IMR-90 (cell line): ENCODE measurements around the gene CTPS1. TPM values are rescaled to one million over a fixed set of nuclear protein-coding genes. Genes with fewer than 3 reads are reported as not detected.

Experiments used
- ATAC-seq: fragments of 200-7000 bp; cut with Tn5 transposase; 2 replicates; pipeline ENCODE4 v1.9.1; 2020; ENCODE audit warnings: low read depth, mild to moderate bottlenecking, moderate library complexity
- BruUV-seq: library from RNA; stranded (reverse); fragments of 400-500 nt; replicated peaks from 2 replicates; lab custom pipeline; 2021; lab: Mats Ljungman, UMichigan
- CTCF ChIA-PET: fragments of 300-600 bp; formaldehyde crosslinking; extraction: SDS; loops from one replicate; lab custom pipeline; 2021; ENCODE audit warnings: antibody characterized with exemption; lab: Yijun Ruan, JAX
- POLR2A ChIA-PET: fragments of 300-600 bp; sonication (Branson Sonifier 250); formaldehyde crosslinking; loops from one replicate; lab custom pipeline; 2022; ENCODE audit warnings: antibody characterized with exemption; ENCODE audit not compliant: unreplicated experiment; lab: Charles Lee
- DNase-seq: peaks from one replicate; pipeline ENCODE4 v3.0.0; 2013
- H2AFZ ChIP-seq: replicated peaks from 2 replicates; pipeline ENCODE3; 2013; ENCODE audit warnings: low read length, mild to moderate bottlenecking; ENCODE audit not compliant: poor library complexity
- H2AK5ac ChIP-seq: 2 replicates; pipeline ENCODE4 v1.6.1; 2013; ENCODE audit warnings: low read depth, low read length, inconsistent platforms
- H2AK9ac ChIP-seq: replicated peaks from 2 replicates; pipeline ENCODE3; 2013; ENCODE audit warnings: mild to moderate bottlenecking, low read depth, low read length, moderate library complexity; ENCODE audit not compliant: poor library complexity
- H2BK120ac ChIP-seq: 2 replicates; pipeline ENCODE4 v1.6.1; 2013; ENCODE audit warnings: low read depth, low read length, inconsistent platforms
- H2BK15ac ChIP-seq: 3 replicates; pipeline ENCODE4 v1.6.1; 2013; ENCODE audit warnings: low read depth, low read length, inconsistent platforms
- H2BK20ac ChIP-seq: 2 replicates; pipeline ENCODE4 v1.6.1; 2013; ENCODE audit warnings: low read depth, mild to moderate bottlenecking, inconsistent platforms, low read length, moderate library complexity
- H2BK5ac ChIP-seq: 2 replicates; pipeline ENCODE4 v1.6.1; 2013; ENCODE audit warnings: mild to moderate bottlenecking, low read depth, low read length, inconsistent platforms; ENCODE audit not compliant: poor library complexity, severe bottlenecking
- H3K14ac ChIP-seq: replicated peaks from 2 replicates; pipeline ENCODE4 v1.6.1; 2013; ENCODE audit warnings: low read depth, low read length, inconsistent platforms
- H3K18ac ChIP-seq: 2 replicates; pipeline ENCODE4 v1.6.1; 2013; ENCODE audit warnings: low read depth, low read length, control low read depth
- H3K23ac ChIP-seq: 2 replicates; pipeline ENCODE4 v1.6.1; 2013; ENCODE audit warnings: low read depth, low read length, inconsistent platforms
- H3K27ac ChIP-seq: 2 replicates; pipeline ENCODE4 v1.5.1; 2013; ENCODE audit warnings: mild to moderate bottlenecking, control low read depth, low read length; ENCODE audit not compliant: insufficient read depth
- H3K27me3 ChIP-seq: 2 replicates; pipeline ENCODE4 v1.6.1; 2013; ENCODE audit warnings: low read length; ENCODE audit not compliant: control insufficient read depth, insufficient read depth
- H3K36me3 ChIP-seq: 2 replicates; pipeline ENCODE4 v1.6.1; 2013; ENCODE audit warnings: low read length, mixed read lengths; ENCODE audit not compliant: control insufficient read depth, insufficient read depth
- H3K4ac ChIP-seq: 2 replicates; pipeline ENCODE4 v1.6.1; 2013; ENCODE audit warnings: low read depth, low read length, inconsistent platforms
- H3K4me1 ChIP-seq: 2 replicates; pipeline ENCODE4 v1.6.1; 2013; ENCODE audit warnings: low read length, mixed read lengths; ENCODE audit not compliant: control insufficient read depth, insufficient read depth
- H3K4me2 ChIP-seq: 2 replicates; pipeline ENCODE4 v1.6.1; 2013; ENCODE audit warnings: low read depth, mild to moderate bottlenecking, control low read depth, low read length, moderate library complexity
- H3K4me3 ChIP-seq: 2 replicates; pipeline ENCODE4 v1.5.1; 2013; ENCODE audit warnings: low read depth, mild to moderate bottlenecking, control low read depth, low read length, moderate library complexity; ENCODE audit not compliant: insufficient read depth
- H3K56ac ChIP-seq: 2 replicates; pipeline ENCODE4 v1.6.1; 2013; ENCODE audit warnings: low read length, inconsistent platforms; ENCODE audit not compliant: insufficient read depth; ENCODE audit errors: extremely low read depth
- H3K79me1 ChIP-seq, 2 experiments: 2 replicates each; pipeline ENCODE4 v1.6.1; 2013; ENCODE audit warnings: low read length in 2 of 2, inconsistent platforms in 1 of 2, low read depth in 1 of 2
- H3K9ac ChIP-seq: 2 replicates; pipeline ENCODE4 v1.6.1; 2013; ENCODE audit warnings: low read depth, low read length, control low read depth
- H3K9me1 ChIP-seq: 2 replicates; pipeline ENCODE4 v1.6.1; 2013; ENCODE audit warnings: low read length, inconsistent platforms; ENCODE audit not compliant: insufficient read depth
- H3K9me3 ChIP-seq: 2 replicates; pipeline ENCODE4 v1.6.1; 2013; ENCODE audit warnings: low read length; ENCODE audit not compliant: control insufficient read depth, insufficient read depth
- H4K20me1 ChIP-seq: 2 replicates; pipeline ENCODE4 v1.6.1; 2013; ENCODE audit warnings: low read length, inconsistent platforms; ENCODE audit not compliant: insufficient read depth
- H4K5ac ChIP-seq: 2 replicates; pipeline ENCODE4 v1.6.1; 2013; ENCODE audit warnings: mild to moderate bottlenecking, low read depth, low read length, control low read depth
- H4K8ac ChIP-seq, 2 experiments: 2 replicates each; pipeline ENCODE4 v1.6.1; 2013; ENCODE audit warnings: low read depth in 2 of 2, low read length in 2 of 2, control low read depth in 1 of 2, inconsistent platforms in 1 of 2
- H4K91ac ChIP-seq: 2 replicates; pipeline ENCODE4 v1.6.1; 2013; ENCODE audit warnings: low read depth, low read length, inconsistent platforms; ENCODE audit not compliant: insufficient read depth
- BHLHE40 ChIP-seq: fragments of 150-350 bp; IDR thresholded peaks from 2 replicates; pipeline ENCODE4 v1.6.1; 2016; ENCODE audit warnings: mild to moderate bottlenecking, low read depth, low read length
- CEBPB ChIP-seq: IDR thresholded peaks from 2 replicates; pipeline ENCODE4 v1.6.1; 2012; ENCODE audit warnings: low read depth, low read length, improper control_type of control experiment
- CHD1 ChIP-seq: IDR thresholded peaks from 2 replicates; pipeline ENCODE4 v1.6.1; 2012; ENCODE audit warnings: low read depth, low read length, improper control_type of control experiment
- CTCF ChIP-seq: conservative IDR thresholded peaks from 2 replicates; pipeline ENCODE4 v1.5.1; 2012; ENCODE audit warnings: mild to moderate bottlenecking, low read depth, low read length, improper control_type of control experiment
- ELK1 ChIP-seq: fragments of 150-350 bp; IDR thresholded peaks from 2 replicates; pipeline ENCODE4 v1.6.1; 2016; ENCODE audit warnings: low read depth, mild to moderate bottlenecking, low read length, moderate library complexity, borderline replicate concordance
- FOS ChIP-seq: fragments of 150-350 bp; IDR thresholded peaks from 2 replicates; pipeline ENCODE4 v1.6.1; 2016; ENCODE audit warnings: low read depth, low read length
- MAFK ChIP-seq: IDR thresholded peaks from 2 replicates; pipeline ENCODE4 v1.6.1; 2012; ENCODE audit warnings: low read depth, low read length, improper control_type of control experiment
- MAZ ChIP-seq: IDR thresholded peaks from 2 replicates; pipeline ENCODE4 v1.6.1; 2012; ENCODE audit warnings: low read depth, mild to moderate bottlenecking, low read length, improper control_type of control experiment, moderate library complexity, borderline replicate concordance
- NFE2L2 ChIP-seq: fragments of 150-350 bp; IDR thresholded peaks from 2 replicates; pipeline ENCODE4 v1.6.1; 2016; ENCODE audit warnings: low read depth, mild to moderate bottlenecking, low read length
- POLR2A ChIP-seq: IDR thresholded peaks from 2 replicates; pipeline ENCODE4 v1.6.1; 2012; ENCODE audit warnings: mild to moderate bottlenecking, low read depth, low read length
- RAD21 ChIP-seq: IDR thresholded peaks from 2 replicates; pipeline ENCODE4 v1.6.1; 2012; ENCODE audit warnings: low read length, improper control_type of control experiment
- RCOR1 ChIP-seq: IDR thresholded peaks from 2 replicates; pipeline ENCODE4 v1.6.1; 2012; ENCODE audit warnings: mild to moderate bottlenecking, low read length, improper control_type of control experiment; ENCODE audit not compliant: insufficient replicate concordance
- RFX5 ChIP-seq: IDR thresholded peaks from 2 replicates; pipeline ENCODE4 v1.8.0; 2012; ENCODE audit warnings: low read depth, mild to moderate bottlenecking, low read length, moderate library complexity
- SMC3 ChIP-seq: fragments of 150-350 bp; IDR thresholded peaks from 2 replicates; pipeline ENCODE4 v1.6.1; 2016; ENCODE audit warnings: low read depth, mild to moderate bottlenecking, antibody characterized with exemption, low read length, moderate library complexity
- USF2 ChIP-seq: fragments of 150-350 bp; IDR thresholded peaks from 2 replicates; pipeline ENCODE4 v1.6.1; 2017; ENCODE audit warnings: mild to moderate bottlenecking, antibody characterized with exemption, low read length, low read depth
- WGBS, 2 experiments: methylation state at CpG; one replicate each; pipeline versions ENCODE4 v1.1.5 to v1.1.7; 2013; ENCODE audit warnings: missing lambda C conversion rate in 2 of 2; ENCODE audit not compliant: insufficient read length in 1 of 2; ENCODE audit errors: extremely low coverage in 2 of 2; 5-methylcytosine and 5-hydroxymethylcytosine counted together
- dilution Hi-C: fragments of 300-500 bp; cut with HindIII; formaldehyde crosslinking; loops from one replicate; pipeline ENCODE4 v1.14.3; 2018; ENCODE audit warnings: low sequenced_read_pairs; ENCODE audit not compliant: unreplicated experiment
- in situ Hi-C: fragments of 300-500 bp; cut with MboI; formaldehyde crosslinking; loops from 3 replicates; pipeline ENCODE4 v1.14.3; 2019; ENCODE audit warnings: low sequenced_read_pairs, inconsistent platforms, mixed read lengths
- intact Hi-C: fragments of 100-400 bp; cut with micrococcal nuclease; formaldehyde crosslinking; loops from 2 replicates; pipeline ENCODE4 v1.10.0; 2022
- polyA plus RNA-seq, 3 experiments: library from polyadenylated mRNA; depleted of rRNA; stranded (reverse); fragments of >200 nt; gene quantifications; 2 replicates each; pipeline ENCODE4 v1.2.3, GENCODE V29; 2012; ENCODE audit warnings: low replicate concordance in 1 of 3
- total RNA-seq: library from RNA; depleted of rRNA; stranded (reverse); fragments of >200 nt; gene quantifications from 2 replicates; pipeline ENCODE4 v1.2.3, GENCODE V29; 2012

Gene CTPS1
- total and polyA plus RNA-seq, 2 of the 4 experiments (the other 2 are of a cell fraction): 40.4 to 41.0 TPM

DNA sequence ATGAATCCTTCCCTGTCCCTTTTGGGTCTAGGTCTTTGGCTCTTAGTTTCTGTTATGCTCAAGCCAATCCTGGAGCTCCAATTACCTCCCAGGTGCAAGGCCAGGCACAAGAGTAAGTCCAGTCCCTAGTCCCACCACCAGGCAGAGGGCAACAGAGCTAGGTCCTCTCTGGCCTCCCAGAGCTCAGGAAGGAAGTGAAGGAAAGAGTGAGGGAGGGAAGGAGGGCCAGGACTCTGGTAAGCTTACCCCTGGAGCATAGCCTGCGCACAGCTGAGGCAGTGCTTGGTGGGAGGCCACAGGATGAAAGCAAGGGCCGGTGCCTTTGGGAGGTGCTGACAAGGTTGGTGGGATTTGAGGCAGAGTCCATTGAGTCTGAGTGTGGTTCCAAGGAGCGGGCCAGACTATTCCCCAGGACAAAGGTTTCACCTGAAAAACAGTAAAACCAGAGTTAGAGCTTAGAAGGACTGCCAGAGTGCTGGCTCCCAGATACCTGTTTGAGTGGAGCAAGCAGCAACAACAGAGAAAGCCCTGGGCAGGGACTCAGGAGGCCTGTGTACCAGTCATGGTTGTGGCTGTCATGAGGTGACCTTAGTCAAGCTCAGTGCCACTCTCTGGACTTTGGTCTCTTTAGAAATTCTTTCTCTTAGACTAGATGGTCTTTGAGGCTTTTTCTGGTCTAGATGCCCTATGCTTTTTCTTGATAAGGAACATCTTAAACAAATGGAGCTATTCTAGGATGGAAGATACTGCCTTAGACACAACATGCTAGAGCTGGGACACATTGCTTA is 57.8 kb downstream of the CTPS1 start:
- Histone ChIP-seq H2AFZ (no peak overlapping the region), H3K27ac (no peak overlapping the region), H2BK120ac (no peak overlapping the region), H3K18ac (no peak overlapping the region), H3K36me3 (peaks cover 30% of the 10 kb centered on the region), H3K14ac (no peak overlapping the region), H3K9me3 (no peaks in the 10 kb centered on the region), H2AK9ac (no peak overlapping the region), H2AK5ac (no peak overlapping the region), H2BK15ac (no peak overlapping the region), H3K4ac (no peak overlapping the region), H3K4me3 (no peak overlapping the region), H3K56ac (no peak overlapping the region), H4K5ac (no peak overlapping the region), H2BK5ac (no peak overlapping the region), H3K9ac (no peak overlapping the region), H4K8ac (no peak overlapping the region), H3K9me1 (peaks cover 2% of the 10 kb centered on the region), H3K27me3 (no peaks in the 10 kb centered on the region), H4K91ac (no peak overlapping the region), H3K79me1 (no peaks in the 10 kb centered on the region), H2BK20ac (no peak overlapping the region), H3K4me2 (no peak overlapping the region), H3K4me1 (no peaks in the 10 kb centered on the region), H3K23ac (no peak overlapping the region), H4K20me1 (no peaks in the 10 kb centered on the region)
- CTCF ChIA-PET: no interaction called here
- in situ Hi-C loops: loop anchor here (25.0 kb wide), 1 partner anchor 375 kb away; no protein-coding TSS in a partner anchor
- DNase-seq (no peak), ATAC-seq (no peak)
- BruUV-seq: no TSS peak
- 100% methylated on average over 2 of the region's 3 CpGs; no CpG with 5 or more reads in 1 of the 2 experiments for WGBS, 2 experiments
- POLR2A ChIA-PET: interaction anchor here (0.8 kb wide), 1 partner anchor 10 kb away, joined by 3 read pairs; no protein-coding TSS in a partner anchor
- dilution Hi-C loops: no loop called here
- intact Hi-C loops: no loop called here
- TF ChIP-seq FOS (no peak), RAD21 (no peak), MAZ (no peak), RFX5 (no peak), SMC3 (no peak), USF2 (no peak), CHD1 (no peak), CTCF (no peak), ELK1 (no peak), RCOR1 (no peak), POLR2A (no peak), BHLHE40 (no peak), MAFK (no peak), CEBPB (no peak), NFE2L2 (no peak)
